ENCODE results near the gene GPR161.

The GPR161 gene

GRCh38 chr1:168148916-168149315 is 12.2 kb upstream of the GPR161 start:
- DNase-seq (ENCODE audit: low read depth in 2 of 2), result no peak

GRCh38 chr1:168146626-168147025 is 9.9 kb upstream of the GPR161 start:
- DNase-seq (ENCODE audit: low read depth in 2 of 2), result no peak

GRCh38 chr1:168146160-168146539 is 9.4 kb upstream of the GPR161 start:
- no peak for DNase-seq (ENCODE audit: low read depth in 2 of 2)

- DNase-seq (ENCODE audit: low read depth in 2 of 2), result peak; percentile 85 to 87
Observed at GRCh38 chr1:168145184-168146159, 8.7 kb upstream of the GPR161 start.

GRCh38 chr1:168141871-168142385 is 5.2 kb upstream of the GPR161 start:
- DNase-seq (ENCODE audit: low read depth in 2 of 2), result no peak

- DNase-seq (ENCODE audit: low read depth in 2 of 2), result no peak
Observed at GRCh38 chr1:168139070-168139469, 2.3 kb upstream of the GPR161 start.

GRCh38 chr1:168138134-168138533 is 1.4 kb upstream of the GPR161 start:
- DNase-seq (ENCODE audit: low read depth in 2 of 2), result no peak

GRCh38 chr1:168137515-168137821 is 738 bp upstream of the GPR161 start:
- no peak for DNase-seq (ENCODE audit: low read depth in 2 of 2)

- no peak for DNase-seq (ENCODE audit: low read depth in 2 of 2)
Observed at GRCh38 chr1:168135921-168136708, 615 bp downstream of the GPR161 start.

GRCh38 chr1:168135116-168135920 is 1.4 kb downstream of the GPR161 start:
- no peak for DNase-seq (ENCODE audit: low read depth in 2 of 2)

GRCh38 chr1:168134642-168135041 is 2.1 kb downstream of the GPR161 start:
- DNase-seq (ENCODE audit: low read depth in 2 of 2), result no peak

GRCh38 chr1:168134132-168134531 is 2.6 kb downstream of the GPR161 start:
- DNase-seq (ENCODE audit: low read depth in 2 of 2), result no peak

- DNase-seq (ENCODE audit: low read depth in 2 of 2), result no peak
Observed at GRCh38 chr1:168129933-168130332, 6.8 kb downstream of the GPR161 start.

- no peak for DNase-seq (ENCODE audit: low read depth in 2 of 2)
Observed at GRCh38 chr1:168127503-168127902, 9.2 kb downstream of the GPR161 start.

GRCh38 chr1:168125051-168125450 is 11.7 kb downstream of the GPR161 start:
- DNase-seq (ENCODE audit: low read depth in 2 of 2), result no peak

GRCh38 chr1:168121401-168122011 is 15.2 kb downstream of the GPR161 start:
- no peak for DNase-seq (ENCODE audit: low read depth in 2 of 2)

- DNase-seq (ENCODE audit: low read depth in 2 of 2), result no peak
Observed at GRCh38 chr1:168119750-168120149, 17.0 kb downstream of the GPR161 start.

- DNase-seq (ENCODE audit: low read depth in 2 of 2), result no peak
Observed at GRCh38 chr1:168116327-168116799, 20.4 kb downstream of the GPR161 start.

GRCh38 chr1:168114845-168115244 is 21.9 kb downstream of the GPR161 start:
- DNase-seq (ENCODE audit: low read depth in 2 of 2), result no peak

- peak; percentile 15 to 61 for DNase-seq (ENCODE audit: low read depth in 2 of 2)
Observed at GRCh38 chr1:168112673-168113305, 23.9 kb downstream of the GPR161 start.

All from stimulated activated CD4-positive, alpha-beta T cell treated with anti-CD3 and anti-CD28 coated beads, Interleukin-1b, Interleukin-23, amount 100 ng/mL, for 4 hours (primary cell).